PC-9 (cell line): ENCODE measurements around the gene INAFM2. TPM values are rescaled to one million over a fixed set of nuclear protein-coding genes. Genes with fewer than 3 reads are reported as not detected.

Experiments
- BruUV-seq: library from RNA; stranded (reverse); fragments of 400-500 nt; replicated peaks from 2 replicates; lab custom pipeline; 2021; lab: Mats Ljungman, UMichigan
- CTCF ChIA-PET: fragments of 300-600 bp; sonication (Branson Sonifier 250); formaldehyde crosslinking; loops from one replicate; lab custom pipeline; 2022; ENCODE audit warnings: antibody characterized with exemption; lab: Charles Lee
- POLR2A ChIA-PET: fragments of 300-600 bp; sonication (Branson Sonifier 250); formaldehyde crosslinking; loops from one replicate; lab custom pipeline; 2022; ENCODE audit warnings: antibody characterized with exemption; ENCODE audit not compliant: unreplicated experiment; lab: Charles Lee
- DNase-seq, 2 experiments: peaks; one replicate each; pipeline versions ENCODE4 v3.0.0 to v3.0.0-alpha.2; 2015 to 2022; ENCODE audit warnings: mixed read lengths in 1 of 2
- H2AFZ ChIP-seq: fragments of 200-600 bp; sonication (generic); 2 replicates; pipeline ENCODE4 v1.8.1; 2017; ENCODE audit warnings: antibody characterized with exemption
- H3F3A ChIP-seq: fragments of 200-600 bp; sonication (generic); 2 replicates; pipeline ENCODE4 v1.8.1; 2017; ENCODE audit warnings: antibody characterized with exemption, mild to moderate bottlenecking, low read depth; ENCODE audit not compliant: insufficient read depth
- H3K27ac ChIP-seq: fragments of 200-600 bp; sonication (generic); 2 replicates; pipeline ENCODE4 v1.6.1; 2016; ENCODE audit warnings: mixed run types
- H3K27me3 ChIP-seq: fragments of 200-600 bp; sonication (generic); 2 replicates; pipeline ENCODE4 v1.6.1; 2016; ENCODE audit warnings: low read depth, mixed run types; ENCODE audit not compliant: insufficient read depth
- H3K36me3 ChIP-seq: fragments of 200-600 bp; sonication (generic); 2 replicates; pipeline ENCODE4 v1.6.1; 2016; ENCODE audit warnings: low read depth, mixed run types
- H3K4me1 ChIP-seq: fragments of 200-600 bp; sonication (generic); replicated peaks from 2 replicates; pipeline ENCODE4 v1.6.1; 2016; ENCODE audit warnings: mixed run types; ENCODE audit not compliant: insufficient read depth
- H3K4me2 ChIP-seq: fragments of 200-600 bp; sonication (generic); 2 replicates; pipeline ENCODE4 v1.6.1; 2017; ENCODE audit warnings: mixed run types
- H3K4me3 ChIP-seq: fragments of 200-600 bp; sonication (generic); 2 replicates; pipeline ENCODE4 v1.6.1; 2016; ENCODE audit warnings: mixed run types
- H3K79me2 ChIP-seq: fragments of 200-600 bp; sonication (generic); 2 replicates; pipeline ENCODE4 v1.6.1; 2017; ENCODE audit warnings: low read depth, mixed run types
- H3K9me2 ChIP-seq: fragments of 200-600 bp; sonication (generic); 2 replicates; pipeline ENCODE4 v1.8.1; 2017; ENCODE audit warnings: mild to moderate bottlenecking; ENCODE audit not compliant: insufficient read depth
- H3K9me3 ChIP-seq: fragments of 200-600 bp; sonication (generic); 2 replicates; pipeline ENCODE4 v1.8.1; 2016; ENCODE audit warnings: low read depth; ENCODE audit not compliant: insufficient read depth
- H4K20me1 ChIP-seq: fragments of 200-600 bp; sonication (generic); 2 replicates; pipeline ENCODE4 v1.8.1; 2017; ENCODE audit not compliant: insufficient read depth
- EZH2 ChIP-seq: fragments of 200-600 bp; sonication (generic); IDR thresholded peaks from 2 replicates; pipeline ENCODE4 v1.8.0; 2017; ENCODE audit warnings: antibody characterized with exemption, low read depth
- intact Hi-C: fragments of 100-400 bp; cut with micrococcal nuclease; formaldehyde crosslinking; loops from one replicate; pipeline ENCODE4 v1.10.0; 2022; ENCODE audit not compliant: unreplicated experiment
- total RNA-seq: library from RNA; stranded (reverse); gene quantifications from 2 replicates; pipeline ENCODE4 v1.2.3, GENCODE V29; 2021
- TF ChIP-seq, protein P1 (sequence below): fragments of 200-600 bp; sonication (generic); conservative IDR thresholded peaks from 2 replicates; pipeline ENCODE4 v1.6.1; 2017; ENCODE audit warnings: mixed run types, antibody characterized with exemption, mild to moderate bottlenecking, moderate library complexity

INAFM2 gene
- total RNA-seq, 1 experiment from 2014 or later = 2.4 TPM

DNA sequence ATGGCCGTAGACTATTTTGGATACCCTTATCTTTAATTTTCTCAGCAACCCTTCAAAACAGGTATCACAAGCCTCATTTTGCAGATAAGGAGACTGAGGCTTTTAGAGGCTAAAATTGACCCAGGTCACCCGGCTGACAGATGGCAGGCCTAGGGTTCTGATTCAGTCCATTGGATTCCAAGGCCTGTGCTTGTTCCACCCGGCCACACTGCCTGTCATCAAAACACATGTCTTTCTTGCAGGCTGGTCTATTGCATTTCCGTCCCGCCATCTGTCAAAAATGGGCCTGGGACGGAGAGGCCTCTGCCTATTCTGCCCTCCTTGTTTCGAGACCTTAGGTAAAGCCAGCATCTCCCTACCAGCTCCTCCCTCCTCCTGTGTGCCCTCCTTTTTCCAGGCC, 8.1 kb downstream of the INAFM2 start:
- no TSS peak for BruUV-seq
- intact Hi-C loops = no loop called here

DNA sequence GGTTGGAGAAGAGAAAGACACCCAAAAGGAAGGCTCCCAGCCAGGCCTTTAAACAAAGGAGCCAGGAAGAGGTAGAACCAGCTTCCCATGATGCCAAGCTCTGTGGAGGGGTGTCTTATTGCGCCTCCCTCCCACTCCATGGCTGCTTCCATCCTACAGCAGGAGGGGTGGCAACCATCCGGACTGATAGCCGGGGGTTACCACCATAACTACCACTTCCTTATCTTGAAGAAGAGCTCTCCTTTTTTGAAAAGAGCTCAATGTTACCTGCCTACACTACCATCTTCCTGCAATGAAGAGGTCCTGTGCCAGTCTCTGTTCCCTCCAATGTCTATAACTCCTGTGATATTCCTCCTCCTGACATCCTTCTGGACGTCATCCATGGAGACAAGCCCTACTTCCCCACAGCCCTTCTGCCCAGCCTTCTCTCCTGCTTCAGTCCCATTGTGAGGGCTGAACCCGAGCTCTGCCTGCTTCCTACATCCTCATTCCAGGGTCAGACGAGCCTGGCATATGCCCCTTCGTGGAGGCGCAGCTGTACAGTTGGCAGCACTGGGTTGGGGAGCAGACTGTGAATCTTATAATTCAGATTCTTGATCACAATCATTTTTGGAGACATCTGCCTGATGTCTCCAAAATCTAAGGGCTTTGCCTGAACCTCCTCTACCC, 8.8 kb downstream of the INAFM2 start:
- POLR2A ChIA-PET = interaction anchor here (0.6 to 0.9 kb wide), 2 partner anchors 11 to 213 kb away, joined by 3 to 5 read pairs; no protein-coding TSS in a partner anchor
- no peaks in the 10 kb centered on the region for H3K27me3 ChIP-seq

More for the DNA sequence above, 8.1 kb downstream of the INAFM2 start:
- Histone ChIP-seq H2AFZ (no peak overlapping the region), H3K4me2 (no peak overlapping the region), H3K4me1 (peaks cover 12% of the 10 kb centered on the region), H3K4me3 (no peak overlapping the region), H3K9me3 (no peaks in the 10 kb centered on the region), H3K36me3 (no peaks in the 10 kb centered on the region), H3K27me3 (no peaks in the 10 kb centered on the region), H3K9me2 (no peaks in the 10 kb centered on the region), H3F3A (peaks cover 77% of the 10 kb centered on the region), H3K79me2 (peaks cover 9% of the 10 kb centered on the region), H3K27ac (no peak overlapping the region), H4K20me1 (0 out of 2 replicates have a peak, but pooled peaks cover 3% of the 10 kb centered on the region)
- DNase-seq = no peak
- ChIA-PET POLR2A (interaction anchor here (0.9 kb wide), 1 partner anchor 10 kb away, joined by 3 read pairs; no protein-coding TSS in a partner anchor), CTCF (no interaction called here)
- TF ChIP-seq, protein P1, sequence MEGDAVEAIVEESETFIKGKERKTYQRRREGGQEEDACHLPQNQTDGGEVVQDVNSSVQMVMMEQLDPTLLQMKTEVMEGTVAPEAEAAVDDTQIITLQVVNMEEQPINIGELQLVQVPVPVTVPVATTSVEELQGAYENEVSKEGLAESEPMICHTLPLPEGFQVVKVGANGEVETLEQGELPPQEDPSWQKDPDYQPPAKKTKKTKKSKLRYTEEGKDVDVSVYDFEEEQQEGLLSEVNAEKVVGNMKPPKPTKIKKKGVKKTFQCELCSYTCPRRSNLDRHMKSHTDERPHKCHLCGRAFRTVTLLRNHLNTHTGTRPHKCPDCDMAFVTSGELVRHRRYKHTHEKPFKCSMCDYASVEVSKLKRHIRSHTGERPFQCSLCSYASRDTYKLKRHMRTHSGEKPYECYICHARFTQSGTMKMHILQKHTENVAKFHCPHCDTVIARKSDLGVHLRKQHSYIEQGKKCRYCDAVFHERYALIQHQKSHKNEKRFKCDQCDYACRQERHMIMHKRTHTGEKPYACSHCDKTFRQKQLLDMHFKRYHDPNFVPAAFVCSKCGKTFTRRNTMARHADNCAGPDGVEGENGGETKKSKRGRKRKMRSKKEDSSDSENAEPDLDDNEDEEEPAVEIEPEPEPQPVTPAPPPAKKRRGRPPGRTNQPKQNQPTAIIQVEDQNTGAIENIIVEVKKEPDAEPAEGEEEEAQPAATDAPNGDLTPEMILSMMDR = no peak
- no peak for TF ChIP-seq EZH2

DNA sequence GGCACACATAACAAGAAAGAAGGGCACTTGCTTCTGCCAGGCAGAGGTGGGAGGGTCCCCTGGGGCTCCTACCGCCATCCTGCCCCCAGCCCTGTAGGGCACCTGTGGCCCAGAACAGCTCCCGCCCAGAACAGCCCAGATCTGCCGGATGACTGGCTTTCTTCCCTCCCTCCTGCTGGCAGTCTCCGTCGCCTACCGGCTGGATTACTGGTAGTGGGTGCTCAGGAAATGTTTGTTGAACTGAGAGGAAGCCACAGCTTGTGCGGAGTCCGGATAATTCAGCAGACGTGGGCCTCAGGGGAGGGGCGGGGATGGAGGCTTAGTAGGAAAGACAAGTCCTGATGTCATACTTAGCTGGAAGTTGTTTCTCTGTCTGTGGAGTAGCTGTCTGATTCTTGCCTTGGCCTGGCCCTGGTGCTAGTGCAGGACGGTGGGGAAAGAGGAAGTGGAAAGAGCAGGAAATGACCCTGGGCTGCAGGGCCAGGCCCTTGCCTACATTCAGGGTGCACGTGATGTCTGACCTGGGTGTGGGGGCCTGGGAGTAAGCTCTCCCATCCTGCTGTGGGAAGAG, 10.5 kb downstream of the INAFM2 start:
- Histone ChIP-seq H3K79me2 (peaks cover 31% of the 10 kb centered on the region), H3K9me3 (no peaks in the 10 kb centered on the region), H3K27ac (no peak overlapping the region), H3K4me3 (no peak overlapping the region), H3K4me2 (no peak overlapping the region), H2AFZ (no peak overlapping the region), H3K36me3 (peaks cover 14% of the 10 kb centered on the region; the same call in 1 of the 2 replicates), H4K20me1 (0 out of 2 replicates have a peak, but pooled peaks cover 3% of the 10 kb centered on the region), H3K9me2 (no peaks in the 10 kb centered on the region), H3K27me3 (no peaks in the 10 kb centered on the region), H3K4me1 (peaks cover 31% of the 10 kb centered on the region), H3F3A (peaks cover 89% of the 10 kb centered on the region)
- no TSS peak for BruUV-seq
- intact Hi-C loops = no loop called here
- TF ChIP-seq EZH2 = no peak
- TF ChIP-seq, protein P1 = no peak
- ChIA-PET CTCF (no interaction called here), POLR2A (interaction anchor here (0.7 kb wide), 1 partner anchor 551 kb away, joined by 5 read pairs; no protein-coding TSS in a partner anchor)
- no peak for DNase-seq

More for the DNA sequence above, 8.8 kb downstream of the INAFM2 start:
- peaks cover 83% of the 10 kb centered on the region for H3F3A ChIP-seq
- no peak for DNase-seq
- TF ChIP-seq, protein P1 = no peak
- no peak for TF ChIP-seq EZH2
- no TSS peak for BruUV-seq
- H3K4me2 ChIP-seq = no peak overlapping the region
- CTCF ChIA-PET = interaction anchor here (0.6 to 1.1 kb wide), 2 partner anchors 10 to 453 kb away, joined by 3 to 6 read pairs; no protein-coding TSS in a partner anchor
- no peak overlapping the region for H2AFZ ChIP-seq
- peaks cover 16% of the 10 kb centered on the region for H3K79me2 ChIP-seq
- H3K27ac ChIP-seq = no peak overlapping the region
- no peaks in the 10 kb centered on the region for H3K9me3 ChIP-seq
- H4K20me1 ChIP-seq = 0 out of 2 replicates have a peak, but pooled peaks cover 3% of the 10 kb centered on the region
- no peaks in the 10 kb centered on the region for H3K9me2 ChIP-seq
- intact Hi-C loops = no loop called here
- H3K36me3 ChIP-seq = 0 out of 2 replicates have a peak, but pooled peaks cover under 1% of the 10 kb centered on the region
- H3K4me3 ChIP-seq = no peak overlapping the region
- H3K4me1 ChIP-seq = peaks cover 18% of the 10 kb centered on the region
